Fibroblast of peridontal ligament (primary cell): ENCODE measurements around the gene KRTAP4-3.
"Not testable (repeated sequence)": the region's sequence is repeated elsewhere in the genome, so short reads cannot be mapped to it uniquely, and the experiment has no call there.

Source experiments
- DNase-seq: peaks from one replicate; pipeline ENCODE4 v3.0.0-alpha.2; 2010; ENCODE audit errors: extremely low read depth

The KRTAP4-3 gene

DNA sequence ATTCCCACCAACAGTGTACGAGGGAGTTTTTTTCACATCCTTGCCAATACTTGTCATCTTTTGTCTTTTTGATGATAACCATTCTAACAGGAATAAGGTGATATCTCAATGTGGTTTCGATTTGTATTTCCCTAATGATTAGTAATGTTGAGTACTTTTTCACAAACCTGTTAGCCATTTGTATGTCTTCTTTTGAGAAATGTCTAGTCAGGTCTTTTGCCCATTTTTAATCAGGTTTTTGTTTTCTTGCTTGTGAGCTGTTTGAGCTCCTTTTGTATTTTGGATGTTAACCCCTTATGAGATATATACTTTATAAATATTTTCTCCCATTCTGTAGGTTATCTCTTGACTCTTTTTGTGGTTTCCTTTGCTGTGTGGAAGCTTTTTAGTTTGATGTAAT, 16.5 kb downstream of the KRTAP4-3 start:
- DNase-seq = no peak

GRCh38 chr17:41150026-41150425, 18.0 kb downstream of the KRTAP4-3 start:
- DNase-seq = no peak

- DNase-seq = no peak
These were observed 18.4 kb downstream of the KRTAP4-3 start, which contains the start of gene KRTAP4-5 for GRCh38 chr17:41149652-41149985. Gene KRTAP4-5 (minus strand): TSS chr17:41149825. CDS start chr17:41149767, 58 bp downstream.

- not testable (repeated sequence) for DNase-seq
These were observed 18.9 kb downstream of the KRTAP4-3 start for GRCh38 chr17:41148971-41149651.

DNA sequence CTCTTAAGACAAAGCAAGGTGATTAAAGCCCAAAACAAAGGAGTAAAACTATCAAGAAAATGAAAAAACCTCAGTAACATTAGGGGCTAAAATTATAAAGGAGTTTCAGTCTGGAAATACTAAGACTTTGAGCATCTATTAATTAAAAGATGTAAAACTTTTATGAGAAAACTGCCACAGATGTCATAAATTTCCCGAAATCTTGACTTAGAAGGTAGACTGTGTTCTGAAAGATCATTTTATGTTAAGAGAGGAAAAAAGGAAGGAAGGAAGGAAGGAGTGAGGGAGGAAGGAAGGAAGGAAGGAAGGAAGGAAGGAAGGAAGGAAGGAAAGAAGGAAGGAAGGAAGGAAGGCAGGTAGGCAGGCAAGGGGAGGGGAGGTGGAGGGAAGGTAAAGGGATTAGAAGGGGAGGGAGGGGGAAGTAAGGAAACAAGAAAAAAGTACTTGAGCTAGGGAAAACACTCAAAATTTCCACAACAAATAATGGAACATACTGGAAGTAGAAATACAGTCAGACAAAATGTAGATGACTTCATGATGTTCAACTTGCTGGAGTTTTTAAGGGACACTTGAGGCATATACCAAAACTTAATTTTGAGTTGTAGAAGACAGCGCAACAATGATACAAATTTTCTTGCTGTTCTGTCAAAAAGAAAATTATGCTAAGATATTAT, 20.4 kb downstream of the KRTAP4-3 start:
- DNase-seq = no peak

DNA sequence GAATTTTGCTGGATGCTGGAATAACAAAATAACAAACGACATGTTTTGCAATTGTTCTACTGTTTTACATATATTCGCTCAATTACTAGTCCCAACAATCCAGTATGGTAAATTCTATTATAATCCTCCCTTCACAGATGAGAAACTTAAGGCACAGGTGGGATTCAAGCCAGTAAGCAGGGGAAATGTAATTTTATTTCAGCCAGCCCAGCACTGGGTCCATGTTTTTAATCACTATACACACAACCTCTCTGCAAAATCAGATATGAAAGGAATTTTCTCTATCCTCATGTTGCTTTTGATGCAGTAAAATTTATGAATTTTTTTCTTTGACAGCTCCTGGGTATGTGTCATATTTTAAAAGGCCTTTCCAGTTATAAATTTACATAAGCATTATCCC, 22.8 kb downstream of the KRTAP4-3 start:
- no peak for DNase-seq

DNA sequence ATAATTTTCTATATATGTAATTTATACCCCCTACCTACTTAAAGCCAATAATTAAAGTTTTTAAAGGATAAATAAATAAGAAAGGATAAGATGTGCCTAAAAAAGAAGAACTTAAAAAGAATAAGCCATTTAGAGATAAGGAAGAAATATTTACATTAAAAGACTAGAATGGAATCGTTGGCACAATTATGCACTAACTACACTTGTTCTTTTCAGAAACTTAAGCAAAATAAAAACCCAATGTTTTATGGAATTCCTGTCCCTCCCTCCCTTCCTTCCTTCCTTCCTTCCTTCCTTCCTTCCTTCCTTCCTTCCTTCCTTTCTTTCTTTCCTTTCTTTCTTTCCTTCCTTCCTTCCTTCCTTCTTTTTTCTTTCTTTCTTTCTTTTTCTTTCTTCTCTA, 23.2 kb downstream of the KRTAP4-3 start:
- DNase-seq = no peak

- DNase-seq = no peak
These were observed 26.7 kb downstream of the KRTAP4-3 start for GRCh38 chr17:41141361-41141760.

DNA sequence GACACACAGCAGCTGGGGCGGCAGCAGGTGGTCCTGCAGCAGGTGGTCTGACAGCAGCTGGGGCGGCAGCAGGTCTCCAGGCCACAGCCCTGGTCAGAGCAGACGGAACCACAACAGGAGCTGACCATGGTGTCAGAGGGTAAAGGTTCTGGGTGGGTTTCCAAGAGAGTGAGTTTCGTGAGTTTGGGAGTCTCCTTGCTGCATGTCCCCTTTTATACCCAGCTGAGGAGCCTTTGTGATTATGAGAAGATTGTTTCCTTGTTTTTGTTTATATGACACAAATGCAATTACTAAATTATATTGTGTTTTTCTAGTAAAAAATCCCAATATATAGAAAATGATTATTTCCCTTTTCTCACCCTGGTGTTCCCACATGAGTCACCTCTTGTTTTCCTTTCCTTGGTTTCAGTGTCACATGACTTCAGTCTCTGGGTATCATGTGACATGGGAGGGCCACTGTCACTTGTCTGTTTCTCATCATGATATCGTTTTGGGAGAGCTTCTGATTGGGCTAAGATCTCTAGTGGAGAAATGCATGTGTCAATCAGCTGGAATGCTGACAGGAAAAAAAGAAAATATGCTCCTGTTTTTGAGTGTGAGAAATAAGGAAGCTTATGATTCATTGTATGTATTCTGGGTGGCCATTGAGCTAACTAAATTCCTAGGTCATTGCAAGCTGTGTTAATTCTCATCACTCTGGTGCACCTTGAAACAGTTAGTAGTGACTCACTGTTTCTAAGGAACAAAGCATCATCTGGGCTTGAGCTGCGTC, 27.5 kb downstream of the KRTAP4-3 start, which contains the start of gene KRTAP4-6:
TSS of gene KRTAP4-6 (minus strand) at position 185 of the 772 bp plus-strand sequence. CDS start at position 128, 57 bp downstream.
- DNase-seq = peak; percentile 76

- not testable (repeated sequence) for DNase-seq
These were observed 28.2 kb downstream of the KRTAP4-3 start for GRCh38 chr17:41139865-41140264.

DNA sequence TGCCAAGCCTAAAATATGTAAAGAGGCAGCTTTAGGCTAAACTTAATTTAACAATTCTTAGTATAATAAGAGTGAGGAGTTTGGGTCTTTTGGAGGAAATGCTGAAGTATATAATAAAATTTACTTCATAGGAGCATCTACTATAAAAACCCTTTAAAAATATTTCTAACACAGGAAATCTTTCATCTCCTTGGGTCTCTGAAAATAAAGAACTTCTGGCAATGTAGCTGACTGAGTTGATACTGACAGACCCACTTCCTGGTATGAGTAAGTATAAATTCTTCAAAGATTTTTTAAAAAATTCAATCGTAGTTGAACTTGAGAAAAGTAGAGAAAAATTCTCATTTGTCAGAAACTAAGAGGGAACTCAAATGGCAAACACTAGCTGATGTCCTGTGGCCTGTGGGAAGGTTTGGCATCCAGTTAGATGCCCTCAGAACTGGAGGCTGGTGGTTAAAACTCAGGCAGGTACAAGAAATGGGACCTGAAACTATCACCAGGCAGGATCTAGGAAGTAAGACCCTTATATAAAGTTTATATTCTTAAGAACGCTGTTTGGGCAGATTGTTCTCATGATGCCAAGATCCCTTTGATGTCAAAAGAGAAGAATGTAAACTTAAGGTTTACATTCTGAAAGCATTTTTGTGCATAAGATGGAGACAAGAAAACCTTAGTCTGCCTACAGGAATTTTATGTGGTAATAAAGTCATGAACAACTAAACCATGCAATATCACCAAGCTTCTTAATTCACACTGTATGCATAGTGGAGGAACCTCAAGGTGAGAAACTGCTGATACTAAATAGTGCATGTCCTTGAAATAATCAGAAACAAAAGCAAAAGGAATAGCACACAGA, 33.9 kb downstream of the KRTAP4-3 start:
- DNase-seq = no peak

- no peak for DNase-seq
These were observed 36.0 kb downstream of the KRTAP4-3 start for GRCh38 chr17:41131979-41132378.

GRCh38 chr17:41127371-41127770, 40.6 kb downstream of the KRTAP4-3 start:
- no peak for DNase-seq

DNA sequence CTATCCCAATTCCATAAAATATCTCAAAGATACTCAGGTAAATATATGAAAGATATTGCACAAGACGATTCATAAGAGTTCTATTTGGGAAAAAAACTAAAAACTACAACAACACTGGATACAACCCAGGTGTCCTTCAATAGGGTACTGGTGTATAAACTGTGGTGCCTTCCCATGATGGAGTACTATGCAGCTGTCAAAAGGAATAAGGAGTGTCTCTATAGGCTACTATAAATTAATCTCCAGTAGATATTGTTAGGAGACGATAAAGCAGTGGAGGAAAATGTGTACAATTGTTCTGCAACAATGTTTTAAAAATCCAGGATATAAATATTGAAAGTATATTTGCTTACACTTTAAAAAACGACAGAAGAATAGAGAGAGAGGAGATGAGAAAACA, 41.6 kb downstream of the KRTAP4-3 start:
- no peak for DNase-seq

GRCh38 chr17:41125064-41125463, 43.0 kb downstream of the KRTAP4-3 start:
- DNase-seq = no peak

- not testable (repeated sequence) for DNase-seq
These were observed 44.0 kb downstream of the KRTAP4-3 start, which contains the start of gene KRTAP4-12 for GRCh38 chr17:41123991-41124371. Gene KRTAP4-12 (minus strand): TSS chr17:41124182. CDS start chr17:41124122, 60 bp downstream.

- not testable (repeated sequence) for DNase-seq
These were observed 44.6 kb downstream of the KRTAP4-3 start for GRCh38 chr17:41123292-41123990.

GRCh38 chr17:41121742-41122141, 46.3 kb downstream of the KRTAP4-3 start:
- no peak for DNase-seq

- not testable (repeated sequence) for DNase-seq
These were observed 48.0 kb downstream of the KRTAP4-3 start for GRCh38 chr17:41119696-41120690.

DNA sequence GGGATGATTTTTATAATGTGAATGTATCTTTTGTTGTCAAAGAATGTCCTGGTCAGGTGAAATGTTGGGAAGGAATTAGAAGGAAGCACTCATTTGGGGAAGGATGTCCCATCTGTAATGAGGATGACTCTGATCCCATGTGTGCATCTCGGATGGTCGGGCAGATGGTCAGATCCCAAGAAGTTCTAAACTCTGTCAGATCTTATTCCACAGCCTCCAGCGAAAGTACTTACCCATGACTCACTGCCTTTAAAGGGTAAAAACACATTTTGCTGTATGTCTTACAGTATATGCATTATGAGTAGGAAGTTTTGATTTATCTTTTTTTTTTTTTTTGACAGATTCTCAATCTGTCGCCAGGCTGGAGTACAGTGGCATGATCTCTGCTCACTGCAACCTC, 49.3 kb downstream of the KRTAP4-3 start:
- no peak for DNase-seq
